Activated CD4-positive, alpha-beta T cell treated with anti-CD3 and anti-CD28 coated beads, Interleukin-2, amount 50 U/mL, for 4 hours (primary cell): Measurements from ENCODE around the gene ERCC4.
A peak's percentile ranks its signal among the peaks of the same experiment; 100 is the strongest.
"Not testable (repeated sequence)": the region's sequence is repeated elsewhere in the genome, so short reads cannot be mapped to it uniquely, and the experiment has no call there.

Experiments used
- DNase-seq, 2 experiments: peaks; one replicate each; pipeline ENCODE4 v3.0.0-alpha.2; 2020

Gene ERCC4

GRCh38 chr16:13919683-13920509 is at the start of gene ERCC4:
Gene ERCC4 (plus strand): TSS chr16:13920154. CDS start chr16:13920166, 12 bp downstream.
- peak; percentile 98 to 99 for DNase-seq

- DNase-seq = no peak
These were observed 46.0 kb upstream of the ERCC4 start for GRCh38 chr16:13873835-13874438.

DNA sequence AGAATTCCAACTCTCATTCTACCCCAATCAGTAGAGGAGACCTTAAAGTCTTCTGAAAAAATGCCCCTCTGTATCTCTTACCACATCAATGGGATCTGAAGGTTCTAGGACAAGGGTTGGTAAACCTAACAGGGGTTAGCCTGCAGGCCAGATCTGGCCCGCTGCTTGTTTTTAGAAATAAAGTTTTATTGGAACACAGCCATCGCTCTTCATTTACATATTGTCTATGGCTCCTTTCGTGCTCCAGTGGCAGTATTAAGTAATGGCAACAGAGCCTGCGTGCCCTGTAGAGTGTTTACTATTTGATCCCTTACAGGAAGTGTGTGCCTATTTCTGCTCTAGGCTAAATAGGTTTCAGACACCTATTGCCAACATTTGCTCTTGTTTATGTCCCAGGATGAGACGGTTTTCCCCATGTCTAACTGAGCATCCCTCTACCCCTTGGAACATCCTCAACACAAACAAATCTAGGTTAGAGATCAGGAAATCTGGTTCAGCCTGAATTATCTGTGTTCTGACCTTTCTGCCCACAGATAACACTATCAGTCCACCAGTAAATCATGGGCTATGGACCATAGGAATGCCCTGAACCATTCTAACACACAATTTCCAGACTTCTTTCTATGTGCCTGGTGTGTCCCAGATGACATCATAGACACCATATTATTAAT is 44.2 kb upstream of the ERCC4 start:
- DNase-seq = no peak

GRCh38 chr16:13883276-13883675 is 36.7 kb upstream of the ERCC4 start:
- no peak for DNase-seq

- DNase-seq = no peak
These were observed 36.1 kb upstream of the ERCC4 start for GRCh38 chr16:13883881-13884280.

GRCh38 chr16:13885700-13886099 is 34.3 kb upstream of the ERCC4 start:
- DNase-seq = no peak

GRCh38 chr16:13886608-13887007 is 33.3 kb upstream of the ERCC4 start:
- DNase-seq = no peak

GRCh38 chr16:13889323-13889722 is 30.6 kb upstream of the ERCC4 start:
- DNase-seq = not testable (repeated sequence)

GRCh38 chr16:13892301-13892700 is 27.7 kb upstream of the ERCC4 start:
- DNase-seq = no peak

- no peak for DNase-seq
These were observed 24.4 kb upstream of the ERCC4 start for GRCh38 chr16:13895516-13895915.

GRCh38 chr16:13896543-13897182 is 23.3 kb upstream of the ERCC4 start:
- no peak for DNase-seq

- no peak for DNase-seq
These were observed 22.1 kb upstream of the ERCC4 start for GRCh38 chr16:13897806-13898205.

- DNase-seq = no peak
These were observed 21.7 kb upstream of the ERCC4 start for GRCh38 chr16:13898233-13898632.

DNA sequence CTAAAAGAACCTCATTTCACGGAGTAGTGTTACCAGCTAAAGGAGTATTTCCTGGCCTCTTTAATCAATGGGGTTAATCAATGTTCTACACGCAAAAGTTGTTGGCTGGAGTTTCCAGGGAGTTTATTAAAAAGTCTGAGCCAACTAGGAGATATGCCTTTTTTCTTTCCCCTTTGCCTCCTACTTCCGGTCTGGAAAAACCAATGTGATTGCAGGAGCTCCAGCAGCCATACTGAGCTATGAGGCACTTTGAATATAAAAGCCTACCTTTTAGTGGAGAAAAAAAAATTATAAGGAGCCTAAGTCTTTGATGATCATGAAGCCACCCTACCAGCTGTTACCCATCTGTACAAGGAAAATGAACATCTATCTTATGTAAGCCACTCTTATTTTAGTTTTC is 17.9 kb upstream of the ERCC4 start:
- no peak for DNase-seq

DNA sequence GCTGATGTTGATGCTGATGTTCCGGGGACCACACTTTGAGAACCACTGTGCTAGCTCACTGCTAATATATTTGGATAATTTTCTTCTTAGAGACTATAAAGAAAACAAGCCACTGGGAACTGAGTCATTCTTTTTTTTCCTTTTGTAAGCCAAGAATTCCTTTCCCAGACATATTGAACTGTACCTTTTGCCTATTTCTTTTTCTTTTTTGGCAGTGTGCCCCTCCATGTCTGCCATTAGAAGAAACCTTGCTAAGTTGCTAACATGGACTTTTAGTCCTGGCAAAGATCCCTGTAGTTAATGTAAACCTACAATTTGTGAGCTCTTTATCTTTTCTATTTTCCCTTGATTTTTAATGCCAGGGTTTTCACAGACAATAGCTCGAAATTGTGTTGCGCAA is 17.3 kb upstream of the ERCC4 start:
- DNase-seq = no peak

GRCh38 chr16:13904179-13904691 is 15.7 kb upstream of the ERCC4 start:
- no peak for DNase-seq

DNA sequence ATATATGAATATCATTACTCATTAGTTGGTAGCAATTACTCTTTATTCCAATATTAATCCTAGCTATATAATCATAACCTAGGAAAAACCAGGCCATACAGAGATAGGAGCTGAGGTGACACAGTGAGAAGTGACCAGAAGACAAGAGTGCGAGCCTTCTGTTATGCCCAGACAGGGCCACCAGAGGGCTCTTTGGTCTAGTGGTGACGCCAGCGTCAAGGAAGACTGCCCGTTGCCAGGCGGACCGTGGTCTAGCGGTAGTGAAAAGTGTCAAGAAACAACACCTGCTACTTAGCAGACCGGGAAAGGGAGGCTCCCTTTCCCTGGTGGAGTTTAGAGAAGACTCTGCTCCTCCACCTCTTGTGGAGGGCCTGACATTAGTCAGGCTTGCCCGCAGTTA is 15.1 kb upstream of the ERCC4 start:
- not testable (repeated sequence) for DNase-seq

DNA sequence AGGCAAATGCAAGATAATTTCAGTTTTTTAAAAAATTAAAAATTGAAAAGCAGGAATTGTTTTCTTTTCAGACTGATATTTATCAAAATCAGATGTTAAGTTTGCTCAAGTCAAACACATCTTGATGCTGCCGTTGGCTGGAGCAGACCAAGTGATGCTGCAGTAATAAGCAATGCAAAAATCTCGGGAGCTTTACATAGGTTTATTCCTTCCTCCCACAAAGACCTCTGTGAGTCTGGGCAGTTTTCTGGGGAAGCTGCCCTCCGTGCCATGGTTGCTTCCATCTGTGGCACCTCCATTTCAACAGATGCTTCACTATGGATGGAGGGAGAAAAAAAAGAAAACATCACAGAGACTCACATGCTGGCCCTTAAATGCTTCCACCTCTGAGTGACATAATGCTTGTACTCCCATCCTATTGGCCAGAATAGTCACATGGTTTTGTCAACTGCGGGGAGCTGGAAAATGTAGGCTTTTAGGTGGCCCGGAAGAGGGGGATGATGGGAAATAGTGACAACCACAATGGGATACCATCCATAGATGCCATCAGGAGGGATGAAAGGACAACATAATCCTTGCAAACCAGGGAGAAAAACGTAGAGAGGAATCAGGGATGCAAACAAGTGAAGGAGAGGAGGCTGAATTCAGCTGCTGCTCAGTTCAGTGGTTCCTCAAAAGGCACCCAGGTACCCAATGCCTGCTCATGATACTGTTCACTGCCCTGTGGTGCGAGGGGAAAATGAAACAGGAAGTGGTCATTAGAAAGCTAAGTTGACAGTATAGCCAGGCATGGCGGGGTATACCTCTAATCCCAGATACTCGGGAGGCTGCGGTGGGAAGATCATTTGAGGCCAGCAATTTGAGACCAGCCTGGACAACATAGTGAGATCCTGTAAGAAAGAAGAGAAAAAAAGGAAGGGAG is 13.5 kb upstream of the ERCC4 start:
- no peak for DNase-seq

DNA sequence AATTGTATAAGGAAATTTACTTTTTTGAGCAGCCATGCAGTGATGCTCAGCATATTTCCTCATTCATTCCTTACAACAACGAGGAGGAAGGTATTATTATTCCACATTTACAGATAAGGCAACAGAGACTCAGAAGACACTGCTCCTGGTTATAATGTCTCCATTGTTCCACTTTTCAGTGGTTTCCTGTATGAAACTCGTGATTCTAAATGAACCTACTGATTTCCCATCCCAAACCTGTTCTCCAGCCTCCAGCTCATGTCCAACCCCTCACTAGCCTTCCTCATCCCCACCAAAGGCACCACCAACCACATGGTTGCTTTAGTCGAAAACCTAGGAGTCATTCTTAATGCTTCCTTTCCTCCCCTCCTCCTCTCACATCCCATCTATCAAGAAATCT is 12.5 kb upstream of the ERCC4 start:
- DNase-seq = no peak

DNA sequence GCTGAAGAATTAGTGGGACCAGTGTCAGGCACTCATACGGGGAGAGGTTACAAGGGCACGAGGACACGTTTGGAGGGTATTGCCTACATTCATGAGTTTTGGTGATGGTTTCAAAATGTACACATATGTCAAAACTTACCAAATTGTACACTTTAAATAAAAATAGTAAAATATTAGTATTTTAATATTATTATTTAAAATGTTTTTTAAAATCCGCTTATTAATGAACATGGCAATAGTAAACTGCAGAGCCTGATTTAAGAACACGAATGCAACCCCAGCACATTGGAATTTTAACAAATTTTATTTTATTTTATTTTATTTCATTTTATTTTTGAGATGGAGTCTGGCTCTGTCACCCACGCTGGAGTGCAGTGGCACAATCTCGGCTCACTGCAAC is 10.9 kb upstream of the ERCC4 start:
- no peak for DNase-seq

GRCh38 chr16:13909872-13910303 is 10.1 kb upstream of the ERCC4 start:
- no peak for DNase-seq

- DNase-seq = no peak
These were observed 8.6 kb upstream of the ERCC4 start for GRCh38 chr16:13911306-13911705.
